Effector CD4-positive, alpha-beta T cell (primary cell): Measurements from ENCODE around the gene WFDC8. TPM values are rescaled to one million over a fixed set of nuclear protein-coding genes. Genes with fewer than 3 reads are reported as not detected.
"Not testable (repeated sequence)": the region's sequence is repeated elsewhere in the genome, so short reads cannot be mapped to it uniquely, and the experiment has no call there.

Experiments used
- DNase-seq: peaks from one replicate; pipeline ENCODE4 v3.0.0-alpha.2; 2020
- total RNA-seq: gene quantifications from one replicate; lab custom pipeline; 2026; lab: John Stamatoyannopoulos, UW

The WFDC8 gene
- total RNA-seq: not detected

GRCh38 chr20:45579184-45579583 lies at the start of gene WFDC8:
WFDC8 (minus strand) TSS chr20:45579284; CDS start chr20:45579247, 37 bp downstream.
- no peak for DNase-seq

- no peak for DNase-seq
These were observed 47.5 kb upstream of the WFDC8 start for GRCh38 chr20:45626540-45626939.

GRCh38 chr20:45621593-45621992 lies 42.5 kb upstream of the WFDC8 start:
- DNase-seq: no peak

- no peak for DNase-seq
These were observed 38.5 kb upstream of the WFDC8 start for GRCh38 chr20:45617591-45617990.

GRCh38 chr20:45612314-45612713 lies 33.2 kb upstream of the WFDC8 start:
- DNase-seq: no peak

- DNase-seq: no peak
These were observed 32.0 kb upstream of the WFDC8 start for GRCh38 chr20:45611054-45611453.

GRCh38 chr20:45607810-45608209 lies 28.7 kb upstream of the WFDC8 start:
- DNase-seq: no peak

GRCh38 chr20:45595235-45595634 lies 16.2 kb upstream of the WFDC8 start:
- DNase-seq: no peak

GRCh38 chr20:45593498-45593897 lies 14.4 kb upstream of the WFDC8 start:
- no peak for DNase-seq

- DNase-seq: no peak
These were observed 13.6 kb upstream of the WFDC8 start for GRCh38 chr20:45592574-45593189.

- DNase-seq: no peak
These were observed 10.6 kb upstream of the WFDC8 start for GRCh38 chr20:45589725-45590124.

- DNase-seq: no peak
These were observed 9.7 kb upstream of the WFDC8 start for GRCh38 chr20:45588800-45589199.

GRCh38 chr20:45585986-45586385 lies 6.9 kb upstream of the WFDC8 start:
- DNase-seq: not testable (repeated sequence)

- not testable (repeated sequence) for DNase-seq
These were observed 5.2 kb upstream of the WFDC8 start for GRCh38 chr20:45584294-45584693.

GRCh38 chr20:45583502-45583901 lies 4.4 kb upstream of the WFDC8 start:
- DNase-seq: no peak

- no peak for DNase-seq
These were observed 2.6 kb upstream of the WFDC8 start for GRCh38 chr20:45581702-45582101.

GRCh38 chr20:45578231-45578630 lies 853 bp downstream of the WFDC8 start:
- DNase-seq: no peak

- DNase-seq: no peak
These were observed 2.1 kb downstream of the WFDC8 start for GRCh38 chr20:45576995-45577394.

- no peak for DNase-seq
These were observed 3.2 kb downstream of the WFDC8 start for GRCh38 chr20:45575931-45576330.

- DNase-seq: not testable (repeated sequence)
These were observed 9.4 kb downstream of the WFDC8 start for GRCh38 chr20:45569650-45570049.

GRCh38 chr20:45564760-45565276 lies 14.3 kb downstream of the WFDC8 start:
- DNase-seq: no peak

GRCh38 chr20:45555198-45555597 lies 23.9 kb downstream of the WFDC8 start:
- no peak for DNase-seq

- no peak for DNase-seq
These were observed 26.6 kb downstream of the WFDC8 start for GRCh38 chr20:45552456-45552855.

GRCh38 chr20:45550765-45551164 lies 28.3 kb downstream of the WFDC8 start:
- DNase-seq: no peak

GRCh38 chr20:45548410-45548809 lies 30.7 kb downstream of the WFDC8 start:
- DNase-seq: no peak
